Heart left ventricle (tissue), 16 donors: ENCODE data around the gene RDX. TPM values are rescaled to one million over a fixed set of nuclear protein-coding genes. Genes with fewer than 3 reads are reported as not detected.
A peak's percentile ranks its signal among the peaks of the same experiment; 100 is the strongest.

ENCODE experiments used
- ATAC-seq, 4 donors: fragments of 200-7000 bp; cut with Tn5 transposase; one replicate each; pipeline ENCODE4 v1.9.1; 2020 to 2022; ENCODE audit warnings: moderate library complexity in 4 of 4, mild to moderate bottlenecking in 3 of 4, moderate number of reproducible peaks in 1 of 4
- DNase-seq, 5 donors: peaks; one replicate each; pipeline ENCODE4 v3.0.0-alpha.2; 2020
- H3K27ac ChIP-seq, 12 donors: fragments of 200-600 bp; sonication (generic) in 4 of 12; one replicate each; pipeline versions ENCODE4 v1.5.0 to v1.8.0; 2016 to 2022; ENCODE audit warnings: mild to moderate bottlenecking in 2 of 12
- H3K27me3 ChIP-seq, 9 donors: fragments of 200-600 bp; sonication (generic) in 2 of 9; one replicate each; pipeline versions ENCODE4 v1.5.1 to v1.8.0; 2016 to 2022; ENCODE audit warnings: mild to moderate bottlenecking in 3 of 9
- H3K36me3 ChIP-seq, 9 donors: fragments of 200-600 bp; sonication (generic) in 2 of 9; one replicate each; pipeline versions ENCODE4 v1.5.0 to v1.8.0; 2018 to 2022; ENCODE audit warnings: mild to moderate bottlenecking in 2 of 9
- H3K4me1 ChIP-seq, 12 donors: fragments of 200-600 bp; sonication (generic) in 4 of 12; one replicate each; pipeline versions ENCODE4 v1.5.0 to v1.8.0; 2016 to 2022; ENCODE audit warnings: mild to moderate bottlenecking in 3 of 12
- H3K4me3 ChIP-seq, 12 donors: fragments of 200-600 bp; sonication (generic) in 4 of 12; one replicate each; pipeline versions ENCODE4 v1.5.0 to v1.8.0; 2017 to 2022; ENCODE audit warnings: mild to moderate bottlenecking in 9 of 12, moderate library complexity in 4 of 12
- H3K9me3 ChIP-seq, 12 donors: fragments of 200-600 bp; sonication (generic) in 4 of 12; one replicate each; pipeline versions ENCODE4 v1.5.0 to v1.8.0; 2016 to 2022; ENCODE audit warnings: mild to moderate bottlenecking in 1 of 12
- CTCF ChIP-seq, 12 donors: fragments of 200-600 bp; sonication (generic) in 4 of 12; IDR thresholded peaks; one replicate each; pipeline versions ENCODE4 v1.5.0 to v1.8.0; 2018 to 2022; ENCODE audit warnings: antibody characterized with exemption in 12 of 12, mild to moderate bottlenecking in 5 of 12
- POLR2A ChIP-seq, 2 donors: fragments of 450-650 bp; IDR thresholded peaks; one replicate each; pipeline ENCODE4 v1.6.1; 2017; ENCODE audit warnings: antibody characterized with exemption in 2 of 2, mild to moderate bottlenecking in 2 of 2, moderate library complexity in 2 of 2
- WGBS, 4 donors: extraction: QIAGEN DNeasy Blood & Tissue Kit in 2 of 4; methylation state at CpG; one replicate each; pipeline versions ENCODE4 v1.1.5 to v1.1.7; 2013 to 2018; 5-methylcytosine and 5-hydroxymethylcytosine counted together
- intact Hi-C, 10 donors: fragments of 100-400 bp; cut with DNase I; formaldehyde crosslinking; loops; one replicate each; pipeline versions ENCODE4 v1.11.1 to v1.14.2; 2022
- polyA plus RNA-seq, 2 donors: library from polyadenylated mRNA; stranded (reverse); fragments of 200-250 nt; gene quantifications; one replicate each; pipeline ENCODE4 v1.2.3, GENCODE V29; 2013
- total RNA-seq, 9 donors: library from RNA; depleted of rRNA in 2 of 9; stranded (reverse); fragments of >200 nt in 2 of 9; fragmentation: NEBNext Ultra II Directional in 3 of 9; extraction: Animal tissue kit (Norgen Biotek cat#: 25700) in 3 of 9; gene quantifications; one replicate each; pipeline versions ENCODE4 v1.1.0 to v1.2.4, GENCODE V29; 2016 to 2023
- donor health status: ischemic (EF 13 %, LVEDD 7.1; RV severe dilation, severe dysfunction).
- donor health status: healthy with polysubstance abuse.
- donor health status: DM: no; HTN: yes; CAD: no.
- donor health status: DM: no; HTN: no; CAD: no.
- donor health status: ischemic (EF 25% LVEDD 6.9; RV normal size, moderate dysfunction).
- donor health status: ischemic (EF 25% LVEDD 5.7; RV mildly dilated, moderate dysfunction).
- donor health status: healthy.
- donor health status: DM: yes; HTN: yes; CAD: no.
- donor health status: ischemic (EF 35%, LVEDD 5.7; RV mildly dilated, moderate dysfunction).
- donor health status: nonischemic (EF 11% LVEDD 7.7; RV severe dilation, severe dysfunction).
- donor health status: DM: yes; HTN: yes; CAD: no.
- donor health status: PGD.
- donor health status: ischemic (EF 29% LVEDD 5.4; RV normal size, mild dysfunction).
- donor health status: nonischemic (EF 23%, LVEDD 6.1; RV moderate dilation, normal function).

RDX gene
- total and polyA plus RNA-seq, 11 donors: 33.5 to 148 (median 120) TPM

- Histone ChIP-seq H3K36me3 (peaks cover 0 to 99% (median 65%) of the 10 kb centered on the region in 9 donors), H3K4me1 (peaks cover 0 to 30% (median 11%) of the 10 kb centered on the region in 12 donors), H3K4me3 (no peak overlapping the region), H3K9me3 (no peaks in the 10 kb centered on the region), H3K27me3 (no peaks in the 10 kb centered on the region), H3K27ac (peak overlapping the region in 11 of 12 donors; percentile 10 to 53 (median 34))
- WGBS, 4 donors: 24 to 48% (median 36%) methylated on average over 1 of the region's 1 CpG
- TF ChIP-seq POLR2A (IDR thresholded peaks at IDR 0.05) (no peak), CTCF (IDR thresholded peaks at IDR 0.05) (no peak)
- intact Hi-C loops: no loop called here
- DNase-seq (peak in 3 of 5 donors; percentile 9 to 52 (median 41)), ATAC-seq (peak; percentile 91 to 96 (median 93))
Measured at GRCh38 chr11:110251836-110252235, 44.6 kb downstream of the RDX start.

GRCh38 chr11:110250168-110250567 lies 46.2 kb downstream of the RDX start:
- no peak for TF ChIP-seq POLR2A (IDR thresholded peaks at IDR 0.05)
- TF ChIP-seq CTCF (IDR thresholded peaks at IDR 0.05): no peak
- ATAC-seq: peak in 3 of 4 donors; percentile 62 to 89 (median 70)
- Histone ChIP-seq H3K4me1 (peaks cover 0 to 30% (median 11%) of the 10 kb centered on the region in 12 donors), H3K27ac (peak overlapping the region in 6 of 12 donors; percentile 10 to 43 (median 26)), H3K4me3 (no peak overlapping the region), H3K9me3 (no peaks in the 10 kb centered on the region), H3K36me3 (peaks cover 0 to 99% (median 69%) of the 10 kb centered on the region in 9 donors), H3K27me3 (no peaks in the 10 kb centered on the region)
- no peak for DNase-seq
- intact Hi-C loops: no loop called here
- 38 to 59% (median 48%) methylated on average over 2 of the region's 2 CpGs for WGBS, 4 donors

- Histone ChIP-seq H3K4me1 (peaks cover 0 to 30% (median 11%) of the 10 kb centered on the region in 12 donors), H3K4me3 (no peak overlapping the region), H3K27me3 (no peaks in the 10 kb centered on the region), H3K36me3 (peaks cover 0 to 99% (median 65%) of the 10 kb centered on the region in 9 donors), H3K9me3 (no peaks in the 10 kb centered on the region), H3K27ac (peak overlapping the region in 5 of 12 donors; percentile 16 to 43 (median 32))
- WGBS, 4 donors: 89 to 95% (median 90%) methylated on average over 5 of the region's 5 CpGs
- no peak for DNase-seq
- ATAC-seq: no peak
- intact Hi-C loops: loop anchor here in 1 of 10 donors (5.0 kb wide), 1 partner anchor 42 kb away; no protein-coding TSS in a partner anchor
- TF ChIP-seq POLR2A (IDR thresholded peaks at IDR 0.05) (no peak), CTCF (IDR thresholded peaks at IDR 0.05) (no peak)
Measured at GRCh38 chr11:110249766-110250165, 46.6 kb downstream of the RDX start.

GRCh38 chr11:110249066-110249465 lies 47.3 kb downstream of the RDX start:
- intact Hi-C loops: loop anchor here in 1 of 10 donors (5.0 kb wide), 1 partner anchor 42 kb away; no protein-coding TSS in a partner anchor
- Histone ChIP-seq H3K36me3 (peaks cover 0 to 97% (median 61%) of the 10 kb centered on the region in 9 donors), H3K9me3 (no peaks in the 10 kb centered on the region), H3K4me3 (no peak overlapping the region), H3K27ac (no peak overlapping the region), H3K4me1 (peaks cover 0 to 30% (median 11%) of the 10 kb centered on the region in 12 donors), H3K27me3 (no peaks in the 10 kb centered on the region)
- TF ChIP-seq CTCF (IDR thresholded peaks at IDR 0.05) (peak in 6 of 12 donors; percentile 17 to 40 (median 32)), POLR2A (IDR thresholded peaks at IDR 0.05) (no peak)
- ATAC-seq (no peak), DNase-seq (no peak)
- 52 to 81% (median 76%) methylated on average over 1 of the region's 1 CpG for WGBS, 4 donors
